HFFc6 (cell line): Measurements from ENCODE around the gene MYBPC2. TPM values are rescaled to one million over a fixed set of nuclear protein-coding genes. Genes with fewer than 3 reads are reported as not detected.

ENCODE experiments used
- DNase-seq: peaks from one replicate; pipeline ENCODE4 v3.0.0-alpha.2; 2018
- H3K27ac Mint-ChIP-seq: 2 replicates; pipeline ENCODE4 v1.8.0; 2020; ENCODE audit warnings: mild to moderate bottlenecking, mixed read lengths
- H3K27me3 Mint-ChIP-seq: 2 replicates; pipeline ENCODE4 v1.8.0; 2021; ENCODE audit warnings: mild to moderate bottlenecking, moderate library complexity, mixed read lengths; ENCODE audit not compliant: insufficient read depth
- H3K36me3 Mint-ChIP-seq: 2 replicates; pipeline ENCODE4 v1.8.0; 2021; ENCODE audit warnings: low read depth, mixed read lengths
- H3K4me1 Mint-ChIP-seq: 2 replicates; pipeline ENCODE4 v1.8.0; 2020; ENCODE audit warnings: low read depth, mixed read lengths
- H3K4me3 Mint-ChIP-seq: 2 replicates; pipeline ENCODE4 v1.8.0; 2020; ENCODE audit warnings: mild to moderate bottlenecking, moderate library complexity, mixed read lengths
- H3K9me3 Mint-ChIP-seq: 2 replicates; pipeline ENCODE4 v1.8.0; 2020; ENCODE audit warnings: mild to moderate bottlenecking, mixed read lengths
- CTCF ChIP-seq: fragments of 200-600 bp; sonication (generic); IDR thresholded peaks from 2 replicates; pipeline ENCODE4 v1.5.0; 2021; ENCODE audit warnings: antibody characterized with exemption, mild to moderate bottlenecking
- total RNA-seq, 6 experiments: library from RNA; stranded (reverse); fragmentation: NEBNext Ultra II Directional; extraction: Animal tissue kit (Norgen Biotek cat#: 25700); gene quantifications; 2 replicates in 1 of 6; 3 replicates in 5 of 6; pipeline ENCODE4 v1.2.3, GENCODE V29; 2021

MYBPC2 gene
- total RNA-seq, 6 experiments from 2014 or later: not detected

GRCh38 chr19:50475101-50475568, 42.4 kb downstream of the MYBPC2 start:
- H3K27ac Mint-ChIP-seq: no peak overlapping the region
- H3K4me3 Mint-ChIP-seq: no peak overlapping the region; the same call in 1 of the 2 replicates
- no peak for DNase-seq

DNA sequence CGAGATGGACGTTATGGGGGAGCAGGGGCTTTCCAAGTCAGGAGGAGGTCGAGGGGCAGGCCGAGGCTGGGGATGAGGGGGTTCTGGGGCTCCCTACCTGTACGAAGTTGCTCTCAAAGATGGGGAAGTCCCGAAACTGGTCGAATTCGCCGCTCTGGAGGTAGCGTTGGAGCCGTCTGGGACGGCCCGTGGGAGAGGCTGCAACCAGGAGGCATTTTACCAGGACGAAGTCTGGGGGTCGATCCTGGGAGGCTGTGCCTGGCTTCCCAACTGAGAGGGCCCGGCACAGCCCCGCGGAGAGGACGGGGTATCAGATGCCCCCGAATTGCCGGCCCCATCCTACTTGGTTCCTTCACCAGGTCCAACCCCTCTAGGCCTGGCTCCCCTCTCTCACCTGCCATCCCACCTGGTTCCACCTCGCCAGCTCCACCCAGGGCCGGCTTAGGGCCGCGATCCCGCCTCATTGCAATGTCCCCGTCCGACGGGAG, 43.1 kb downstream of the MYBPC2 start:
- peak overlapping the region; percentile 97 for H3K4me3 Mint-ChIP-seq
- no peak for TF ChIP-seq CTCF
- no peak for DNase-seq
- peaks cover 7% of the 10 kb centered on the region; the same call in 1 of the 2 replicates for H3K4me1 Mint-ChIP-seq
- H3K27ac Mint-ChIP-seq: no peak overlapping the region
- no peaks in the 10 kb centered on the region for H3K9me3 Mint-ChIP-seq
- peaks cover 4% of the 10 kb centered on the region for H3K27me3 Mint-ChIP-seq
- peaks cover 3% of the 10 kb centered on the region; the same call in 1 of the 2 replicates for H3K36me3 Mint-ChIP-seq

More at GRCh38 chr19:50475101-50475568, 42.4 kb downstream of the MYBPC2 start:
- H3K27me3 Mint-ChIP-seq: peaks cover 4% of the 10 kb centered on the region
- no peaks in the 10 kb centered on the region for H3K9me3 Mint-ChIP-seq
- H3K4me1 Mint-ChIP-seq: peaks cover 7% of the 10 kb centered on the region; the same call in 1 of the 2 replicates
- peaks cover 3% of the 10 kb centered on the region; the same call in 1 of the 2 replicates for H3K36me3 Mint-ChIP-seq
- no peak for TF ChIP-seq CTCF

DNA sequence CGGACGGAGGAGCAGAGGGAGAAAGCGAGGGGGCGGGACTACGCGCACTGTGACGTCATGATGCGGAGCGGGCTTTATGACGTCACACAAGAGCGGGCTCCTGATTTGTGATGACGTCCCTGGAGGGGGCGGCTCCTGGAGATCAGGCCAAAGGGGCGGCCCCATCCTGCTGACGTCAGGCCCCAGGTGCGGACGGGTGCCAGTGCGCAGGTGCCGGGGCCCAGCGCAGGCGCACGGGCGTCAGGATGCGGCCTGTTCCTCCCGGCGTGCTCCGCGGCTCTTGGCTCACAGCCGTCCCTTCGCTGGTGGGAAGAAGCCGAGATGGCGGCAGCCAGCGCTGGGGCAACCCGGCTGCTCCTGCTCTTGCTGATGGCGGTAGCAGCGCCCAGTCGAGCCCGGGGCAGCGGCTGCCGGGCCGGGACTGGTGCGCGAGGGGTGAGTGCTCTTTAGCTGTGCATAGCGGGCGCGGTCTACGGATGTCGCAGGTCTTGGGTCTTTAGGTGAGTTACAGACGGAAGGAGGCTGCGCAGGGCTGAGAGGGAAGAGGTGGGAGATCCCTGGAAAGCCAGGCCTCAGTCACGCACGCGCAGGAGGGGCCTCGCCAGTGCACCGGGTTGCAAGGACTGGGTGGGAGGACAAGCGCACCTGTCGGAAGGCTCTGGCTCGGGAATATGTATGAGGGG, 43.7 kb downstream of the MYBPC2 start, which contains the start of the genes EMC10 and GARIN5A:
Gene EMC10, plus strand, starts transcription at position 284 of the 683 bp plus-strand sequence. Its CDS starts 38 bp downstream, at position 322.
Gene GARIN5A, minus strand, starts transcription at position 625 of the 683 bp plus-strand sequence. Its CDS starts 460 bp downstream, at position 165.
- H3K4me1 Mint-ChIP-seq: peaks cover 7% of the 10 kb centered on the region; the same call in 1 of the 2 replicates
- peak; percentile 94 for DNase-seq
- H3K27me3 Mint-ChIP-seq: peaks cover 4% of the 10 kb centered on the region
- peak within 1 kb of the TSS; percentile 80 for H3K27ac Mint-ChIP-seq
- H3K36me3 Mint-ChIP-seq: peaks cover 3% of the 10 kb centered on the region; the same call in 1 of the 2 replicates
- no peaks in the 10 kb centered on the region for H3K9me3 Mint-ChIP-seq
- no peak for TF ChIP-seq CTCF
- peak within 1 kb of the TSS; percentile 97 for H3K4me3 Mint-ChIP-seq

DNA sequence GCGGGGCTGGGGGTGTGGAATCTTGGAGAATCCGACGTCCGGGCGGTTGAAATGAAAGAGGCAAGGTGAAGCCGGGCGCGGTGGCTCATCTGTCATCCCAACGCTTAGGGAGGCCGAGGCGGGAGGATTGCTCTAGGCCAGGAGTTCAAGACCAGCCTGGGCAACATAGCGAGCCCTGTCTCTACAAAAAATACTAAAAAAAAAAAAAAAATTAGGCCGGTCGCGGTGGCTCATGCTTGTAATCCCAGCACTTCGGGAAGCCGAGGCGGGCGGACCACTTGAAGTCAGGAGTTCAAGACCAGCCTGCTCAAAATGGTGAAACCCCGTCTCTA, 44.2 kb downstream of the MYBPC2 start:
- H3K4me3 Mint-ChIP-seq: peak overlapping the region; percentile 97
- H3K27me3 Mint-ChIP-seq: peaks cover 4% of the 10 kb centered on the region
- peaks cover 7% of the 10 kb centered on the region; the same call in 1 of the 2 replicates for H3K4me1 Mint-ChIP-seq
- DNase-seq: no peak
- H3K36me3 Mint-ChIP-seq: peaks cover 3% of the 10 kb centered on the region; the same call in 1 of the 2 replicates
- peak overlapping the region; percentile 80 for H3K27ac Mint-ChIP-seq
- H3K9me3 Mint-ChIP-seq: no peaks in the 10 kb centered on the region
- TF ChIP-seq CTCF: no peak

DNA sequence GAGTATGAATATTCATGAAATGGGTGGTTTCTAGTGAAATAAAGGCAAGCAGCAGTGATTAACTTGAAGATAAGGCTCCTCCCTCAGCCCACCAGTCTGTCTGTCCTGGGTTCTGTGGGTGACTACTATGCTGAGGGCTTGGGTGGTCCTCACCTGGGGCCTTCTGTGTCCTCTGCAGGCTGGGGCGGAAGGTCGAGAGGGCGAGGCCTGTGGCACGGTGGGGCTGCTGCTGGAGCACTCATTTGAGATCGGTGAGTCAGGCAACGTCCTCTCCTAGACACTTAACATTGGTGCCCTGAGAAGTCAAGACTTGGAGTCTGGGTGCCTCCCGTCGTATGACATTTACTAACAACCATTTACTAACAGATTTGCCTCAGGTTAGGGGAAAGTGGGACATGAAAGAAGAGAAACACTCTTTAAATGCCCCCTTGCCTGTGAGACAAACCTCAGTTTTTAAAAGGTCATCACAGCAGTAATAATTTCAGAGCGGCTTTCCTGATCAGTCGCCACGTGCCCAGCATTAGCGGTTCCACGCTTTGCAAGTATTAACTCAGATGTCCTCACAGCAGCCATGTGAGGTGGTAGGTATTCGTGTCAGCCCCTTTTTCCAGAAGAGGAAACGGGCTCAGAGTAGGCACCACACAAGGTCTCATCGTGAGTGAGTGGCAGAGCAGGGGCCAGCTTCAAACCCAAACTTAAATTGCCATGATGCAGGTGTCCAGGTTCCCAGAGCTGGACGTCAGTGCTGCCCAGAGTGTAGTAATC, 45.2 kb downstream of the MYBPC2 start:
- peak overlapping the region; percentile 97 for H3K4me3 Mint-ChIP-seq
- peaks cover 7% of the 10 kb centered on the region; the same call in 1 of the 2 replicates for H3K4me1 Mint-ChIP-seq
- peaks cover 3% of the 10 kb centered on the region; the same call in 1 of the 2 replicates for H3K36me3 Mint-ChIP-seq
- DNase-seq: no peak
- H3K9me3 Mint-ChIP-seq: no peaks in the 10 kb centered on the region
- H3K27me3 Mint-ChIP-seq: peaks cover 4% of the 10 kb centered on the region
- no peak overlapping the region for H3K27ac Mint-ChIP-seq
- TF ChIP-seq CTCF: no peak
